Subcutaneous preadipocyte (primary cell): ENCODE measurements around the gene CFAP251. TPM values are rescaled to one million over a fixed set of nuclear protein-coding genes. Genes with fewer than 3 reads are reported as not detected.

ENCODE experiments used
- small RNA-seq: library from RNA; depleted of rRNA; stranded (forward); fragments of <200 nt; gene quantifications from one replicate; pipeline ENCODE3, GENCODE V24; 2012
- total RNA-seq: library from RNA; depleted of rRNA; stranded (reverse); fragments of >200 nt; gene quantifications from 2 replicates; pipeline ENCODE4 v1.2.3, GENCODE V29; 2012

Gene CFAP251, protein sequence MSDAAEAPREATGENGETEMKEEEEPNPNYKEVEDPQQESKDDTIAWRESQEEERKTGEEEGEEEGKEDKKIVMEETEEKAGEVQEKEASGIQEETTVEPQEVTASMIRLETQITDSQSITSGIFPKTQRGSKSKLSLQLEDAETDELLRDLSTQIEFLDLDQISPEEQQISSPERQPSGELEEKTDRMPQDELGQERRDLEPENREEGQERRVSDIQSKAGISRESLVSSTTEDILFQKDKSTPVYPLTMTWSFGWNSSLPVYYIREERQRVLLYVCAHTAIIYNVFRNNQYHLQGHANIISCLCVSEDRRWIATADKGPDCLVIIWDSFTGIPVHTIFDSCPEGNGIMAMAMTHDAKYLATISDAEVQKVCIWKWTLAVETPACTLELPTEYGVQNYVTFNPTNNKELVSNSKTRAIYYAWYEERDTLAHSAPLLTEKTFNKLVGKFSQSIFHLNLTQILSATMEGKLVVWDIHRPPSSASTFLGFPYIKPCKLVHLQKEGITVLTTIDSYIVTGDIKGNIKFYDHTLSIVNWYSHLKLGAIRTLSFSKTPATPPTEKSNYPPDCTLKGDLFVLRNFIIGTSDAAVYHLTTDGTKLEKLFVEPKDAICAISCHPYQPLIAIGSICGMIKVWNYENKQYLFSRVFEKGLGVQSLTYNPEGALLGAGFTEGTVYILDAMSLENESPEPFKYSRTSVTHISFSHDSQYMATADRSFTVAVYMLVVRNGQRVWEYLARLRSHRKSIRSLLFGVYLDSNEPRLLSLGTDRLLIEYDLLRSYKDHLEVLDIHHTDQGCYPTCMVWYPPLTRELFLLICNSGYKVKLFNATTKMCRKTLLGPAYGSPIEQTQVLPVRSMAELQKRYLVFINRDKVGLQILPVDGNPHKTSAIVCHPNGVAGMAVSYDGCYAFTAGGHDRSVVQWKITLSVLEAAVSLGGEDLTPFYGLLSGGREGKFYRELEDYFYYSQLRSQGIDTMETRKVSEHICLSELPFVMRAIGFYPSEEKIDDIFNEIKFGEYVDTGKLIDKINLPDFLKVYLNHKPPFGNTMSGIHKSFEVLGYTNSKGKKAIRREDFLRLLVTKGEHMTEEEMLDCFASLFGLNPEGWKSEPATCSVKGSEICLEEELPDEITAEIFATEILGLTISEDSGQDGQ
- 1.8 and 2.6 TPM in 2 replicates for total RNA-seq

GRCh38 chr12:121917950-121918678 is at the start of gene CFAP251:
CFAP251 (plus strand) TSS chr12:121918592; CDS start chr12:121921306, 2,714 bp downstream.

GRCh38 chr12:121888478-121889273 is 29.7 kb upstream of the CFAP251 start, which contains the start of gene PSMD9:
PSMD9 (plus strand) TSS chr12:121888790; CDS start chr12:121888857, 67 bp downstream.

DNA sequence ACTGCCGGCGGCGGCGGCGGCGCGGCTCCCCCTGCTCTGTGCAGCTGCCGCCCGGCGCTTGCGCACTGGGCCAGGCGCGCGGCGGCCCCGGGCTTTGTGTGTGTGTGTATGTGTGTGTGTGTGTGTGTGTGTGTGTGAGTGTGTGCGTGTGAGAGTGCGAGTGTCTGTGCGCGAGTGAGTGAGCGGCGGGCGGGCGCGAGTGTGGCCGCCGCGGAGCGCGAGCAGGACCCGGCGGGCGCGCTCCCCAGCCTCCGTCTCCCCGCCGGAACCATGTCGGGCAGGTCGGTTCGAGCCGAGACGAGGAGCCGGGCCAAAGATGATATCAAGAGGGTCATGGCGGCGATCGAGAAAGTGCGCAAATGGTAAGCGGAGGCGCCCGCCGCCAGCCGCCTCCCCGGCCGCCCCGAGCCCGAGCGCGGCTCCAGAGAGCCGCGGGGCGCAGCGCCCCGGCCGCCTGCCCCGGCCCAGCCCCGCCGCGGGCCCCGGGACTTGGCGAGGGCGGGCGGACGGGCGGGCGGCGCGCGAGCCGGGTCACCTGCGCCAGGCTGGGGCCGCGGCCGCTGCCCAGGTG is 103.5 kb downstream of the CFAP251 start, which contains the start of gene BCL7A:
BCL7A (plus strand) TSS at position 63 of the 571 bp plus-strand sequence; CDS start at position 271, 208 bp downstream.

Small RNAs within 50 kb of the gene (small RNA-seq; reads per million reads assigned to genes)
- gene AC069503.3 (not detected), gene RF00017 (not detected), gene RNU7-170P (not detected)

Other genes starting within 250 kb of the CFAP251 start
- gene MORN3, start 248.9 kb upstream of the CFAP251 start, total RNA-seq = 0.20 and 0.37 TPM in 2 replicates
- gene TMEM120B, start 205.8 kb upstream of the CFAP251 start, total RNA-seq = 7.3 and 10.9 TPM in 2 replicates
- gene RHOF, start 124.9 kb upstream of the CFAP251 start, total RNA-seq = 4.8 and 6.3 TPM in 2 replicates
- gene SETD1B, start 114.6 kb upstream of the CFAP251 start, total RNA-seq = 3.7 and 4.7 TPM in 2 replicates
- gene HPD, start 59.7 kb upstream of the CFAP251 start, total RNA-seq = 0.39 and 1.5 TPM in 2 replicates
- 45.6 and 46.5 TPM in 2 replicates for gene PSMD9, start 29.8 kb upstream of the CFAP251 start, total RNA-seq
- 1.8 and 5.7 TPM in 2 replicates for gene BCL7A, start 103.3 kb downstream of the CFAP251 start, total RNA-seq
- 12.1 and 19.5 TPM in 2 replicates for gene MLXIP, start 160.2 kb downstream of the CFAP251 start, total RNA-seq